MCF 10A (cell line): ENCODE measurements around the gene PTPN6. TPM values are rescaled to one million over a fixed set of nuclear protein-coding genes. Genes with fewer than 3 reads are reported as not detected.
A peak's percentile ranks its signal among the peaks of the same experiment; 100 is the strongest.
"Not testable (repeated sequence)": the region's sequence is repeated elsewhere in the genome, so short reads cannot be mapped to it uniquely, and the experiment has no call there.

ENCODE experiments used
- BruUV-seq: library from RNA; stranded (reverse); fragments of 400-500 nt; replicated peaks from 2 replicates; lab custom pipeline; 2021; lab: Mats Ljungman, UMichigan
- CTCF ChIA-PET: fragments of 300-600 bp; sonication (Branson Sonifier 250); formaldehyde crosslinking; extraction: SDS; loops from one replicate; lab custom pipeline; 2021; ENCODE audit warnings: antibody characterized with exemption, inconsistent platforms; lab: Yijun Ruan, JAX
- POLR2A ChIA-PET: fragments of 300-600, 350-650 bp; sonication (Branson Sonifier 250); formaldehyde crosslinking; extraction: SDS; loops from one replicate; lab custom pipeline; 2020; ENCODE audit warnings: antibody characterized with exemption, inconsistent platforms; lab: Yijun Ruan, JAX
- DNase-seq: peaks from one replicate; pipeline ENCODE4 v3.0.0-alpha.2; 2018; ENCODE audit not compliant: unreplicated experiment
- H3K27ac Mint-ChIP-seq: one replicate; pipeline ENCODE4 v1.8.0; 2022; ENCODE audit warnings: mild to moderate bottlenecking, low read depth, mixed read lengths; ENCODE audit not compliant: unreplicated experiment
- H3K27me3 Mint-ChIP-seq: one replicate; pipeline ENCODE4 v1.8.0; 2022; ENCODE audit warnings: mixed read lengths; ENCODE audit not compliant: insufficient read depth, unreplicated experiment
- H3K36me3 Mint-ChIP-seq: one replicate; pipeline ENCODE4 v1.8.0; 2022; ENCODE audit warnings: mild to moderate bottlenecking, moderate library complexity, mixed read lengths; ENCODE audit not compliant: insufficient read depth, unreplicated experiment
- H3K4me1 Mint-ChIP-seq: one replicate; pipeline ENCODE4 v1.8.0; 2022; ENCODE audit warnings: mixed read lengths; ENCODE audit not compliant: insufficient read depth, unreplicated experiment
- H3K4me3 Mint-ChIP-seq: one replicate; pipeline ENCODE4 v1.8.0; 2022; ENCODE audit warnings: mild to moderate bottlenecking, moderate library complexity, mixed read lengths; ENCODE audit not compliant: unreplicated experiment
- H3K9me3 Mint-ChIP-seq: one replicate; pipeline ENCODE4 v1.8.0; 2022; ENCODE audit warnings: mixed read lengths; ENCODE audit not compliant: unreplicated experiment
- CTCF ChIP-seq: fragments of 200-600 bp; IDR thresholded peaks from one replicate; pipeline ENCODE4 v1.8.0; 2022; ENCODE audit warnings: antibody characterized with exemption, mild to moderate bottlenecking; ENCODE audit not compliant: unreplicated experiment
- intact Hi-C: fragments of 100-400 bp; cut with micrococcal nuclease; formaldehyde crosslinking; loops from 2 replicates; pipeline ENCODE4 v1.14.1; 2022
- total RNA-seq: library from RNA; stranded (reverse); gene quantifications from 2 replicates; pipeline ENCODE4 v1.2.3, GENCODE V29; 2022

Gene PTPN6
- total RNA-seq, 1 experiment from 2014 or later, result 10.3 TPM

- H3K27me3 Mint-ChIP-seq, result no peaks in the 10 kb centered on the region
- ChIA-PET CTCF (interaction anchor here (0.8 to 3.1 kb wide), 8 partner anchors 13 to 40 kb away, joined by 3 to 12 read pairs (median 4); partner anchors contain the start of genes SPSB2 and TPI1), POLR2A (interaction anchor here (0.7 to 2.2 kb wide), 15 partner anchors 14 to 181 kb away, joined by 3 to 16 read pairs (median 5); partner anchors contain the start of genes C12orf57, COPS7A, MLF2 and RNU7-1)
- no peak for TF ChIP-seq CTCF
- H3K27ac Mint-ChIP-seq, result no peak within 1 kb of the TSS
- no peak within 1 kb of the TSS for H3K4me3 Mint-ChIP-seq
- intact Hi-C loops, result no loop called here
- DNase-seq, result peak; percentile 96
- no peaks in the 10 kb centered on the region for H3K36me3 Mint-ChIP-seq
- BruUV-seq, result no TSS peak
- peaks cover 2% of the 10 kb centered on the region for H3K4me1 Mint-ChIP-seq
- no peaks in the 10 kb centered on the region for H3K9me3 Mint-ChIP-seq
These were observed 46.6 kb upstream of the PTPN6 start, which contains the start of gene LRRC23 for GRCh38 chr12:6904280-6905276. LRRC23 (plus strand) TSS chr12:6904822; CDS start chr12:6905634, 812 bp downstream.

- CTCF ChIA-PET, result interaction anchor here (0.6 to 3.1 kb wide), 8 partner anchors 14 to 39 kb away, joined by 3 to 12 read pairs (median 4); partner anchors contain the start of genes SPSB2 and TPI1
- intact Hi-C loops, result no loop called here
- BruUV-seq, result no TSS peak
- POLR2A ChIA-PET, result interaction anchor here (0.6 to 2.2 kb wide), 17 partner anchors 15 to 257 kb away, joined by 3 to 16 read pairs (median 5); partner anchors contain the start of genes C12orf57, COPS7A, MLF2 and RNU7-1
- H3K4me3 Mint-ChIP-seq, result no peak overlapping the region
- DNase-seq, result no peak
- H3K9me3 Mint-ChIP-seq, result no peaks in the 10 kb centered on the region
- TF ChIP-seq CTCF, result no peak
- no peaks in the 10 kb centered on the region for H3K27me3 Mint-ChIP-seq
- no peak overlapping the region for H3K27ac Mint-ChIP-seq
- H3K4me1 Mint-ChIP-seq, result no peaks in the 10 kb centered on the region
- no peaks in the 10 kb centered on the region for H3K36me3 Mint-ChIP-seq
These were observed 45.6 kb upstream of the PTPN6 start for GRCh38 chr12:6905414-6906040.

- H3K9me3 Mint-ChIP-seq, intact Hi-C loops, BruUV-seq, H3K27me3 Mint-ChIP-seq, H3K36me3 Mint-ChIP-seq, H3K27ac Mint-ChIP-seq, H3K4me1 Mint-ChIP-seq, DNase-seq, H3K4me3 Mint-ChIP-seq: not testable (repeated sequence)
- ChIA-PET POLR2A (interaction anchor here (1.0 to 3.1 kb wide), 6 partner anchors 17 to 200 kb away, joined by 3 to 11 read pairs (median 3); partner anchors contain the start of gene SPSB2), CTCF (interaction anchor here (1.2 to 3.1 kb wide), 3 partner anchors 15 to 17 kb away, joined by 7 to 15 read pairs (median 13); no protein-coding TSS in a partner anchor)
These were observed 43.0 kb upstream of the PTPN6 start for GRCh38 chr12:6908141-6908540.

GRCh38 chr12:6909421-6910145, 41.6 kb upstream of the PTPN6 start:
- no peak for TF ChIP-seq CTCF
- H3K9me3 Mint-ChIP-seq, result no peaks in the 10 kb centered on the region
- no TSS peak for BruUV-seq
- no peak overlapping the region for H3K4me3 Mint-ChIP-seq
- H3K27me3 Mint-ChIP-seq, result peaks cover 11% of the 10 kb centered on the region
- intact Hi-C loops, result no loop called here
- ChIA-PET CTCF (interaction anchor here (1.0 to 3.1 kb wide), 3 partner anchors 8 to 192 kb away, joined by 3 to 15 read pairs (median 3); no protein-coding TSS in a partner anchor), POLR2A (interaction anchor here (1.1 to 3.1 kb wide), 4 partner anchors 16 to 53 kb away, joined by 3 to 11 read pairs (median 4); partner anchors contain the start of gene SPSB2)
- no peaks in the 10 kb centered on the region for H3K36me3 Mint-ChIP-seq
- H3K4me1 Mint-ChIP-seq, result peaks cover 2% of the 10 kb centered on the region
- DNase-seq, result no peak
- no peak overlapping the region for H3K27ac Mint-ChIP-seq
